IMR-90 (cell line): ENCODE results near the gene UGT1A10. TPM values are rescaled to one million over a fixed set of nuclear protein-coding genes. Genes with fewer than 3 reads are reported as not detected.

ENCODE experiments used
- ATAC-seq: fragments of 200-7000 bp; cut with Tn5 transposase; 2 replicates; pipeline ENCODE4 v1.9.1; 2020; ENCODE audit warnings: low read depth, mild to moderate bottlenecking, moderate library complexity
- BruUV-seq: library from RNA; stranded (reverse); fragments of 400-500 nt; replicated peaks from 2 replicates; lab custom pipeline; 2021; lab: Mats Ljungman, UMichigan
- CTCF ChIA-PET: fragments of 300-600 bp; formaldehyde crosslinking; extraction: SDS; loops from one replicate; lab custom pipeline; 2021; ENCODE audit warnings: antibody characterized with exemption; lab: Yijun Ruan, JAX
- POLR2A ChIA-PET: fragments of 300-600 bp; sonication (Branson Sonifier 250); formaldehyde crosslinking; loops from one replicate; lab custom pipeline; 2022; ENCODE audit warnings: antibody characterized with exemption; ENCODE audit not compliant: unreplicated experiment; lab: Charles Lee
- DNase-seq: peaks from one replicate; pipeline ENCODE4 v3.0.0; 2013
- H2AFZ ChIP-seq: replicated peaks from 2 replicates; pipeline ENCODE3; 2013; ENCODE audit warnings: low read length, mild to moderate bottlenecking; ENCODE audit not compliant: poor library complexity
- H2AK5ac ChIP-seq: 2 replicates; pipeline ENCODE4 v1.6.1; 2013; ENCODE audit warnings: low read depth, low read length, inconsistent platforms
- H2AK9ac ChIP-seq: replicated peaks from 2 replicates; pipeline ENCODE3; 2013; ENCODE audit warnings: mild to moderate bottlenecking, low read depth, low read length, moderate library complexity; ENCODE audit not compliant: poor library complexity
- H2BK120ac ChIP-seq: 2 replicates; pipeline ENCODE4 v1.6.1; 2013; ENCODE audit warnings: low read depth, low read length, inconsistent platforms
- H2BK15ac ChIP-seq: 3 replicates; pipeline ENCODE4 v1.6.1; 2013; ENCODE audit warnings: low read depth, low read length, inconsistent platforms
- H2BK20ac ChIP-seq: 2 replicates; pipeline ENCODE4 v1.6.1; 2013; ENCODE audit warnings: low read depth, mild to moderate bottlenecking, inconsistent platforms, low read length, moderate library complexity
- H2BK5ac ChIP-seq: 2 replicates; pipeline ENCODE4 v1.6.1; 2013; ENCODE audit warnings: mild to moderate bottlenecking, low read depth, low read length, inconsistent platforms; ENCODE audit not compliant: poor library complexity, severe bottlenecking
- H3K14ac ChIP-seq: replicated peaks from 2 replicates; pipeline ENCODE4 v1.6.1; 2013; ENCODE audit warnings: low read depth, low read length, inconsistent platforms
- H3K18ac ChIP-seq: 2 replicates; pipeline ENCODE4 v1.6.1; 2013; ENCODE audit warnings: low read depth, low read length, control low read depth
- H3K23ac ChIP-seq: 2 replicates; pipeline ENCODE4 v1.6.1; 2013; ENCODE audit warnings: low read depth, low read length, inconsistent platforms
- H3K27ac ChIP-seq: 2 replicates; pipeline ENCODE4 v1.5.1; 2013; ENCODE audit warnings: mild to moderate bottlenecking, control low read depth, low read length; ENCODE audit not compliant: insufficient read depth
- H3K27me3 ChIP-seq: 2 replicates; pipeline ENCODE4 v1.6.1; 2013; ENCODE audit warnings: low read length; ENCODE audit not compliant: control insufficient read depth, insufficient read depth
- H3K36me3 ChIP-seq: 2 replicates; pipeline ENCODE4 v1.6.1; 2013; ENCODE audit warnings: low read length, mixed read lengths; ENCODE audit not compliant: control insufficient read depth, insufficient read depth
- H3K4ac ChIP-seq: 2 replicates; pipeline ENCODE4 v1.6.1; 2013; ENCODE audit warnings: low read depth, low read length, inconsistent platforms
- H3K4me1 ChIP-seq: 2 replicates; pipeline ENCODE4 v1.6.1; 2013; ENCODE audit warnings: low read length, mixed read lengths; ENCODE audit not compliant: control insufficient read depth, insufficient read depth
- H3K4me2 ChIP-seq: 2 replicates; pipeline ENCODE4 v1.6.1; 2013; ENCODE audit warnings: low read depth, mild to moderate bottlenecking, control low read depth, low read length, moderate library complexity
- H3K4me3 ChIP-seq: 2 replicates; pipeline ENCODE4 v1.5.1; 2013; ENCODE audit warnings: low read depth, mild to moderate bottlenecking, control low read depth, low read length, moderate library complexity; ENCODE audit not compliant: insufficient read depth
- H3K56ac ChIP-seq: 2 replicates; pipeline ENCODE4 v1.6.1; 2013; ENCODE audit warnings: low read length, inconsistent platforms; ENCODE audit not compliant: insufficient read depth; ENCODE audit errors: extremely low read depth
- H3K79me1 ChIP-seq, 2 experiments: 2 replicates each; pipeline ENCODE4 v1.6.1; 2013; ENCODE audit warnings: low read length in 2 of 2, inconsistent platforms in 1 of 2, low read depth in 1 of 2
- H3K9ac ChIP-seq: 2 replicates; pipeline ENCODE4 v1.6.1; 2013; ENCODE audit warnings: low read depth, low read length, control low read depth
- H3K9me1 ChIP-seq: 2 replicates; pipeline ENCODE4 v1.6.1; 2013; ENCODE audit warnings: low read length, inconsistent platforms; ENCODE audit not compliant: insufficient read depth
- H3K9me3 ChIP-seq: 2 replicates; pipeline ENCODE4 v1.6.1; 2013; ENCODE audit warnings: low read length; ENCODE audit not compliant: control insufficient read depth, insufficient read depth
- H4K20me1 ChIP-seq: 2 replicates; pipeline ENCODE4 v1.6.1; 2013; ENCODE audit warnings: low read length, inconsistent platforms; ENCODE audit not compliant: insufficient read depth
- H4K5ac ChIP-seq: 2 replicates; pipeline ENCODE4 v1.6.1; 2013; ENCODE audit warnings: mild to moderate bottlenecking, low read depth, low read length, control low read depth
- H4K8ac ChIP-seq, 2 experiments: 2 replicates each; pipeline ENCODE4 v1.6.1; 2013; ENCODE audit warnings: low read depth in 2 of 2, low read length in 2 of 2, control low read depth in 1 of 2, inconsistent platforms in 1 of 2
- H4K91ac ChIP-seq: 2 replicates; pipeline ENCODE4 v1.6.1; 2013; ENCODE audit warnings: low read depth, low read length, inconsistent platforms; ENCODE audit not compliant: insufficient read depth
- RAD21 ChIP-seq: IDR thresholded peaks from 2 replicates; pipeline ENCODE4 v1.6.1; 2012; ENCODE audit warnings: low read length, improper control_type of control experiment
- WGBS, 2 experiments: methylation state at CpG; one replicate each; pipeline versions ENCODE4 v1.1.5 to v1.1.7; 2013; ENCODE audit warnings: missing lambda C conversion rate in 2 of 2; ENCODE audit not compliant: insufficient read length in 1 of 2; ENCODE audit errors: extremely low coverage in 2 of 2; 5-methylcytosine and 5-hydroxymethylcytosine counted together
- dilution Hi-C: fragments of 300-500 bp; cut with HindIII; formaldehyde crosslinking; loops from one replicate; pipeline ENCODE4 v1.14.3; 2018; ENCODE audit warnings: low sequenced_read_pairs; ENCODE audit not compliant: unreplicated experiment
- in situ Hi-C: fragments of 300-500 bp; cut with MboI; formaldehyde crosslinking; loops from 3 replicates; pipeline ENCODE4 v1.14.3; 2019; ENCODE audit warnings: low sequenced_read_pairs, inconsistent platforms, mixed read lengths
- intact Hi-C: fragments of 100-400 bp; cut with micrococcal nuclease; formaldehyde crosslinking; loops from 2 replicates; pipeline ENCODE4 v1.10.0; 2022
- polyA plus RNA-seq, 3 experiments: library from polyadenylated mRNA; depleted of rRNA; stranded (reverse); fragments of >200 nt; gene quantifications; 2 replicates each; pipeline ENCODE4 v1.2.3, GENCODE V29; 2012; ENCODE audit warnings: low replicate concordance in 1 of 3
- total RNA-seq: library from RNA; depleted of rRNA; stranded (reverse); fragments of >200 nt; gene quantifications from 2 replicates; pipeline ENCODE4 v1.2.3, GENCODE V29; 2012

UGT1A10 gene
- total and polyA plus RNA-seq, 2 of the 4 experiments (the other 2 are of a cell fraction) = not detected

GRCh38 chr2:233705911-233706506, 69.8 kb downstream of the UGT1A10 start:
- no peak overlapping the region for H3K9ac ChIP-seq
- CTCF ChIA-PET = interaction anchor here (0.6 kb wide), 1 partner anchor 104 kb away, joined by 7 read pairs; no protein-coding TSS in a partner anchor
- dilution Hi-C loops = no loop called here
- no peak overlapping the region; the same call in 1 of the 2 replicates for H3K4ac ChIP-seq
- no peak for TF ChIP-seq RAD21
- H4K8ac ChIP-seq = peak overlapping the region in 1 of 2 experiments; percentile 16; a peak in 2 of 4 replicates
- peak; percentile 1 for DNase-seq
- no peak overlapping the region for H3K14ac ChIP-seq
- no TSS peak for BruUV-seq
- H4K20me1 ChIP-seq = no peaks in the 10 kb centered on the region
- intact Hi-C loops = no loop called here
- peak overlapping the region; percentile 41 for H4K5ac ChIP-seq
- H3K4me1 ChIP-seq = peaks cover 9% of the 10 kb centered on the region
- POLR2A ChIA-PET = no interaction called here
- ATAC-seq = peak; percentile 40; the same call in 1 of the 2 replicates
- no peaks in the 10 kb centered on the region for H3K79me1 ChIP-seq
- no peaks in the 10 kb centered on the region for H3K9me1 ChIP-seq
- H2BK120ac ChIP-seq = no peak overlapping the region
- H3K9me3 ChIP-seq = no peaks in the 10 kb centered on the region
- H3K27ac ChIP-seq = no peak overlapping the region
- no peak overlapping the region for H3K4me2 ChIP-seq
- no peak overlapping the region for H2AFZ ChIP-seq
- no peaks in the 10 kb centered on the region for H3K27me3 ChIP-seq
- H3K23ac ChIP-seq = no peak overlapping the region
- H2AK9ac ChIP-seq = no peak overlapping the region
- no peak overlapping the region for H2AK5ac ChIP-seq
- H2BK20ac ChIP-seq = 0 out of 2 replicates have a peak overlapping the region, but pooled peaks have one; percentile 42
- peak overlapping the region; percentile 57; the same call in 1 of the 2 replicates for H4K91ac ChIP-seq
- H3K56ac ChIP-seq = no peak overlapping the region
- peak overlapping the region; percentile 25 for H2BK5ac ChIP-seq
- H2BK15ac ChIP-seq = no peak overlapping the region; the same call in 2 of the 3 replicates
- in situ Hi-C loops = no loop called here
- H3K18ac ChIP-seq = peak overlapping the region; percentile 66
- WGBS, 2 experiments = no CpG with 5 or more reads among the region's 4 CpGs
- H3K36me3 ChIP-seq = no peaks in the 10 kb centered on the region
- no peak overlapping the region for H3K4me3 ChIP-seq
